Kidney capillary endothelial cell (primary cell): ENCODE results near the gene FBXL7.

Experiments
- DNase-seq: peaks from one replicate; pipeline ENCODE4 v3.0.0-alpha.2; 2018; ENCODE audit warnings: low spot score

Gene FBXL7

DNA sequence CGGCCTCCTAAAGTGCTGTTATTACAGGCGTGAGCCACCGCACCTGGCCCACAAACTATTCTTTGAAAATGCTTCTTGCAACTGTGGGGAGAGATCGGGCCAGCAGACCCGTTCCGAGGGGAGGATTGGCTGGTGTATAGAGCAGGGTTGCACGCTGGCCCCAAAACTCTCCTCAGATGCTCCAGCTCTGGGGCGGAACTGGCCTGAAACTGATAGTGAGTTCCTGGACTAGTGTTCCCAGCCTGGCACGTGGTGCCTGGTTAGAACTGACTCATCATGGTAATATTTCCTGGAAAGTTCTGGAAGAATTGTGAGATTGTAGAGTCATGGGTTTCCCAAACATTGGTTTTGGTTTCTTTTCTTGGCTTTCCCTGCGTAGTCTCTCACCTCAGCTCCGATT lies 120.5 kb downstream of the FBXL7 start:
- peak; percentile 63 for DNase-seq

DNA sequence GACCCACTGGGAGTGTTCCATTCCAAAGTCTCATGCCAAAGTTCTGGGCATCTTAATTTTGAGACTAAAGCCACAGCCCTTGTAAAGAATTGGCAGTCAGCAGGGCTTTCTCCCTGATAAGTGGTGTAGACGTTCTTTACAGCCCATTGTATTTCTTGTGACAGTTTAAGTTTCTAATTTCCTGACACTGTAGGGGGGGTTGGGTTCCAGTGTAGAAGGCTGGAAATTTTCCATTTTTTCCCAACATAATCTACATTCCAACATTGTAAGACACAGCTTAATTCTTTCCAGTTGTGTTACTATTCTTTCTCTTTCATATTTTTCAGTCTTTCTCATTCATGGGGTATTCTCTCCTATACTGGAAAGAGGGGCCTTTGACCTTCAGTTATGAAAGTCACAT lies 121.1 kb downstream of the FBXL7 start:
- no peak for DNase-seq

DNA sequence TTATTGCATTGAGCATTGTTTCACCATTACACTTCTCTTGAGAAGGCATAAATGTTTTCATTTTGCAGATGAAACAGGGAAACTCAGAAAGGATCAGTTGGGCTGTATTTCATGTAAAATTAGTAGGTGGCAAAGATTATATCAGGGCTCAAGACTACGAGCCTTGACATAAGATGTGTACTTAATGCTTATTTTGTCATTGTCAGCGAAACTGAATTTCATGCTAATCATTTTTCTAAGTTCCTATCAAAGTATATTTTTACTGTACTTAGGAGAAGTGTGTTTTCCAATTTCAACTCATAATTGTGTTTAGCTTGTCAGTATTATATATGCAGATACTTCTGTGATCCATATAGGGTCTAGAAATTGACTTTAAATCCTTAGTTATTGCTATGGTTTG lies 123.8 kb downstream of the FBXL7 start:
- no peak for DNase-seq

DNA sequence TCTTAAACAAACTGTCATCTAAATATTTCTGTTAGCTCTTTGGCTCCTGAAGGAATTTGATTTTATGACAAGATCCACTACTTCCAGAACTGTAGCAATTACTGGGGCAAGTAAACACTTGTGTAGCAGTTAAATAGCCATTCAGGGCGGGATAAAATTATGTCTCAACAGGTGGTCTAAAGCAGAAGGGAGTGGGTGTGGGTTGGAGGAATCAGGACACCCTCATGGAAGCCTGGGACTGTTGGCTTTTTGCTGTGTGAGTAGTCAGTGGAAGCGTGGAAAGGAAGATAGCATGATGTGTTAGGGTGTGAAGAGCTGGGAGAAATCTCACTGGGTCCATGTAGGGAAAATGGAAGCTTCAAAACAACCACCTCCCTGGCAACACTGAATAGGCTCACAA lies 127.1 kb downstream of the FBXL7 start:
- no peak for DNase-seq

DNA sequence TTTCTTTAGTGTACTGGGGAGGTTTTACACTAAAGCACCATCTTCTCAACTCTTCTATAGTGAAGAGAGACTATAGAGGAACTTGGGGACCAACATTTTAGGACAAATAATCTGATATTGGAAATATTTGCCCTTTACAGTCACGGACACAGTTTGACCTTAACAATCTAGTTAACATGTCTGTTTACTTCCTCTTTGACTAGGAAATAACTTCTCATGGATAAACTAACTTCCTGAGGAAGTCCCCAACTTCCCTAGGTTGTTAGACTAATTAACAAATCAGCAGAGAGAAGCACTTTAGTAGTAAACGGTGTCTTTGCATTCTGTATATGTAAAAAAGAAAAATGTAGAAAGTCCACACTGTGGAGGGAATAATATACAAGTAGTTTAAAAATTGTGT lies 127.7 kb downstream of the FBXL7 start:
- no peak for DNase-seq

DNA sequence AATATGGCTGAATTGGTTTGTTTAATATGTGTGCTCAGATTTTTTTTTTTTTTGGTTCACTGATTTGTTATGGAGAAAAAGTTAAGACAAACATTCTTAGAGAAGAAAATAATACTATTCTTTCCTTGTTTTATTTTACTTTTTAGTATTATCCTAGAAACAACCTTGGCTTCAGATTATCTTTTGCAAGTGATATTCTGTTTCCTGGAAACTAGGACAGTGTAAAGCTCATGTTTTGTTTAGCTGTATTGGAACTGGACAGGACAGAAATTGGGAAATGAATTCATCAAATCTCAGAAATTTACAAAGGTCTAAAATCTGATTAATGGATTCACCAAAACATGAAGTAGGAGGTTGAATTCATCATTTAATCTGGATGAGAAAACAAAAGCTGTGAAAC lies 130.5 kb downstream of the FBXL7 start:
- no peak for DNase-seq

DNA sequence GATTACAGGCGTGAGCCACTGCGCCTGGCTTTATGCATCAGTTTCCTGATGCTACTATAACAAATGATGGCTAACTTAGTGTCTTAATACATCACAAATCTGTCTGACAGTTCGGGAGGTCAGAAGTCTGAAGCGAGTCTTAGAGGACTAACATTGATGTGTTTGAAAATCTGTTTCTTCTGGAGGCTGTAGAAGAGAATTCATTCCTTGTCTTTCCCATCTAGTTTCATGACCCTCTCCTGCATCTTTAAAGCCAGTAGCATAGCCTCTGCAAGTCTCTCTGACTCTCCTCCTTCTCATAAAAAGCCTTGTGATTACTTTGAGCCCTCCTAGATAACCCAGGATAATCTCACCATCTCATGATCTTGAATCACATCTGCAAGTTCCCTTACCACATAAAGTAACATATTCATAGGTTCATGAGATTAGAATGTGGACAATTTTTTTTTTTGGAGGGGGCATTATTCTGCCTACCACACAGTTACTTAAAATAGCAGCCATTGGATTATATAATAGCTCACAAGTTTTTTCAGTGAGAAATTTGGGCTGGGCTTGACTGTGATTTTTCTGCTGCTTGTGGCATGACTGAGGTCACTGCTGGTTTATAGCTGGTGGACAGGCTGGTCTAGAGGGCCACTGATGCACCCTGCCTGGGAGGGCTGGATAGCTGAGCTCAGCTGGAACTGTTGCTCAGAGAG lies 134.8 kb downstream of the FBXL7 start:
- no peak for DNase-seq

DNA sequence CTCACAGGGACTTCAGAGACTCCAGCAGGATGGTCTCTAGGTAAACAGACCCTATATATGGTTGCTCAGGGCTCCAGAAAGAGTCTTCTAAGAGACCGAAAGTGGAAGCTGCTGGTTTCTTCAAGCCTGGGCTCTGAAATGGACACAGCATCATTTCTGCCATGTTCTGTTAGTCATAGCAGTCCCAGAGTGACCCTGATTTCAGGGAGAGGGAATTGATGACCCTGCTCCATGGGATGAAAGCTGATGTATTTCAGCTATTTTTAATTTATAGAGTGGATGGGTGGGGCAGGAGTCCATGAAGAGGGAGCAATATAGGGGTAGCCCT lies 135.3 kb downstream of the FBXL7 start:
- no peak for DNase-seq

DNA sequence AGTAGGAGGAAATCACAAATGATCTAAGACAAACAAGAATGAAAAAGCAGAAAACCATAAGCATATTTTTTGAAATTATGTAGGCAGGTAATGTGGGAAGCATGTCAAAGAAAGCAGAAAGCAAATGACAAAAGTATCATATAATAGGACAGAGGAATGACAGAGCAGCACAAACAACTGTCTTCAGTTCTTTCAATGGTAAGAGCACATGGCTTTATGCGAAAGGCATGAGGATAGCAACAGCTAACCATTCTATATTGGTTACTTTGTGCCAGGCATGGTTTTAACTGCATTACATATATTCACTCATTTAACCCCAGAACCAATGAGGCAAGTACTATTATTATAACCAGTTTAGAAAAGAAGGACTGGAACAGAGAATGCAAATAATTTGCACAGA lies 137.4 kb downstream of the FBXL7 start:
- DNase-seq, result no peak

DNA sequence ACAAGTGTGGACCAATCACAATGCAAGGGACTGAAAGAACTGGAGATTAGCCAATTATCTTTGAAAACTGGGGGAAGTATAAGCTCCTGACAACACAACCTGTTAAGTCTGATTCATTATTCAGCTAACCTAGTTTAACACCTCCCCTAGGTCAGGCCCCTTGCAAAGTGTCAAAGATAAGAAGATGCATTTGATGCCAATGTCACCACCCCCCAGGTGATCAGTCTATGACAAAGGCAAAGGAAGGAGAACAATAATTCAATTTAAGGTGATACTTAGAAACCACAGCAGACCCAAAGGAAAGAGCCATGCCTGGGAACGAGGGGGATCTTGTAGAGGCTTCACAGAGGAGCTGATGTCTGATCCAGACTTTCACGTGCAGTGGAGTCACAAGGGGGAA lies 137.9 kb downstream of the FBXL7 start:
- DNase-seq, result no peak

DNA sequence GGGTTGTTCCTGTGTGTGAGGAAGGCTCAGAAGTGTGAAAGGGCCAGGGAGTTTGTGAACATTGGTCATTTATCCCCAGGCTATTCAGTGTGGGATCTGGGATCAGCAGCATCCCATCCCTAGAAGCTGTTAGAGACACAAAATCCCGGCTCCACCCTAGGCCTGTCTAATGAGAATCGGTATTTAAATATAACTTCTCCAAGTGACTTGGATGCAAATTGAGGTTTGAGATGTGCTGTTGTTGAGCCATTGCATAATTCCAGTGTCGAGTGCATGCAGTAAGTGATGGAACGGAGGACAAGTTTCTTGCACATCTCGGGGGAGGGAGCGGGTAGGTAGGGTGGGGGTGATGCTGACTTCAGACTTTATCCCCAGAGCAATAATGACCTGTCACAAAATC lies 138.3 kb downstream of the FBXL7 start:
- no peak for DNase-seq

DNA sequence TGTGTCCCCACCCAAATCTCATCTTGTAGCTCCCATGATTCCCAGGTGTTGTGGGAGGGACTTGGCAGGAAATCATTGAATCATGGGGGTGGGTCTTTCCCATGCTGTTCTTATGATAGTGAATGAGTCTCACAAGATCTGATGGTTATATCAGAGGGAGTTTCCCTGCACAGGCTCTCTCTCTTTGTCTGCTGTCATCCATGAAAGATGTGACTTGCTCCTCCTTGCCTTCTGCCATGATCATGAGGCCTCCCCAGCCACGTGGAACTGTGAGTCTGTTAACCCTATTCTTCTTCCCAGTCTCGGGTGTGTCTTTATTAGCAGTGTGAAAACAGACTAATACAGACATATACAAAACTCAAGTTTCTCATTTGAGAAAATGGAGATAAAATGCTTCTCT lies 139.3 kb downstream of the FBXL7 start:
- no peak for DNase-seq

DNA sequence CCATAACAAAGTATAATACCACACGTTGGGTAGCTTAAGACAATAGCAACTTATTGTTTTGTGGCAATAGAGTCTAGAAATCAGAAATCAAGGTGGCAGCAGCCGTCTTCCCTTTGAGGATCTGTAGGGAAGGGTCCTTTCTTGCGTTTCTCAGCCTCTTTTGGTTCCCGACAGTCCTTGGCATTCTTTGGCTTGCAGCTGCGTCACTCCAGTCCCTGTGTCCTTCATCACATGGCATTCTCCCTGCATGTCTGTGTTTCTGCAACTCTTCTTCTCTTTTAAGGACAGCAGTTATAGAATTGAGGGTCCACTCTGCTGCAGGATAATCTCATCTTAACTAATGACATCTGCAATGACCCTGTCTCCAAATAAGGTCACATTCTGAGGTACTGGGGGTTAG lies 140.1 kb downstream of the FBXL7 start:
- no peak for DNase-seq

DNA sequence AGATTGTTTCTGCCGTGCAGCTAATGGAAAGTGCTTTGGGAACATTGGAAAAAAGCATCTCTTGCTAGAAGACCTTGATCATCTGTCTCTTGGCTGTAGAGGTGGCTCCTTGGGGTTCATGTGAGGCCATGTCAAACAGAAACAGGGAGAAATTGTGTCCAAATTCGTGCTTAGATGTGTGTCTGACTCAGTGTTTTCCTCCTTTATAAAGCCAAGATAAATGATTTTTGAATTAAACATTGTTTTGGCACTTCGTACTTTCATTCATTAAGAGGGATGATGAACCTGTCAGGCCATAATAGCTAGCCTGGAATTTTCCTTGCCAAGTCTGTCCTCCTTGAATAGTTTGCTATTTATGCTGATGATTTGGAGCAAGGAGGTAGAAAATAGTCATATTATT lies 143.8 kb downstream of the FBXL7 start:
- DNase-seq, result no peak

DNA sequence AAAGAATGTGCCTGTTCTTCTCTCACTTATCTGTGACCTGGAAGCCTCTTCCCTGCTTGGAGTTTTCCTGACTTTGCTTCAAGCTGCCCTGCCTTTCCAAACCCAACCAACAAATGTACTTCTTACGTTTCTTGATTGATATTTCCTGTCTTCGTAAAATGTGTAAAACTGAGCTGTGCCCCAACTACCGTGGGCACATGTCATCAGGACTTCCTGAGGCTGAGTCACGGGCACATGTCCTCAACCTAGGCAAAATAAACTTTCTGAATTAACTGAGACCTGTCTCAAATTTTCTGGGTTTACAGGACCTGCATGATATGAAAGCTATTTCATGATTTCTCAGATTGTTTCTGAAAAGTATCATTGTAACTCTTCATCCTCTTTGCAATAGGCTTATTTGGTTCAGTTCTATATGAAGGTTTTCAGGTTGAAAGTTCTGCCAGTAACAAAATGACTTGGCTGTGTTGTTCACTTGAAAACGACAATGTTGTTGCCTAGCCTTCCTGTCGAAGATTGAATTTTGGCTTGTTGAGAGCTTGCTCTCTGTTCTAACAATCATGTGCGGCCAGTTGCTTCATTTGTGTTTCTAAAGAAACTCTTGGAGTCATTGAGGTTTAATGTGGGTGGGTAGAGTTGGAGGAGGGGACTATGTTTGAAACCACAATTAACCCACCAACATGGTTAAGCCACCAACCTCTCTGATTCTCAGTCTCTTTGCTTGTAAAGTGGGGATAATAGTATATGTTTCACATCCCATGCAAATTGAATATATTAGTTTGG lies 145.6 kb downstream of the FBXL7 start:
- DNase-seq, result peak; percentile 60

DNA sequence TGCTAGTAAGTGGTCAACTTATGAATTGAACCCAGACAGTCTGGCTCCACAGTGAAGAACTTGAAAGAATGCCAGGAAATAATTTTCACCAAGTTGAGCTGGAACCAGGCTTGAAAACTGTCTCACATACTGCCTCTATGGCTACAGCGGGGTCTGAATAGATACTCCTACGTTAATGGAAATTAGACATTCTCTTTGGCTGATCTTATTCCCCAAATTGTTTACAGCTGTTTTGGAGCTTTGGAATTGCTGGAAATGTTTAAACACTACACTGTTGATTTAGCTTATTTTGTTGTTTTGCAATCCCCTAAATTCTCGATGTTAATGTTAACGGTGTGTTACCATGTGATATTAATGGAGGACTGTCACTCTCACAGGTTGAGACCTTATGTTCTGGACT lies 146.4 kb downstream of the FBXL7 start:
- DNase-seq, result no peak

DNA sequence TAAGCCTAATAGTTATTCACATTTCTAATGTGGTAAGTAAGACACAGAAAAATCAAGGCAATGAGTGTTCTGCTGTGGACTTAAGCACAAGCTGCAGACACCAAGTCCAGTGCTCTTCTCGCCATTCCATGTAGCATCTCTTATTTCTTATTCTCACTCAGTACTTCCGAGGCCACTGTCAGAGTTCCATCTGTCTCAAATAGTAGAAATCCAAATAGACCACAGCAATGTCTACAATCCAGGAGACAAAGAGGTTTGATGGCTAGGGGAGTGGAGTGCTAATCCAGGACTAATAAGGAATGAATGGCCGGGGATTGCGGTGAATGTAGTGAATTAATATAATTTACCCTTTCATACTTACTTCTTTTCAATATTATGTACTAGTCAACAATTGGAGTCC lies 147.3 kb downstream of the FBXL7 start:
- DNase-seq, result no peak

DNA sequence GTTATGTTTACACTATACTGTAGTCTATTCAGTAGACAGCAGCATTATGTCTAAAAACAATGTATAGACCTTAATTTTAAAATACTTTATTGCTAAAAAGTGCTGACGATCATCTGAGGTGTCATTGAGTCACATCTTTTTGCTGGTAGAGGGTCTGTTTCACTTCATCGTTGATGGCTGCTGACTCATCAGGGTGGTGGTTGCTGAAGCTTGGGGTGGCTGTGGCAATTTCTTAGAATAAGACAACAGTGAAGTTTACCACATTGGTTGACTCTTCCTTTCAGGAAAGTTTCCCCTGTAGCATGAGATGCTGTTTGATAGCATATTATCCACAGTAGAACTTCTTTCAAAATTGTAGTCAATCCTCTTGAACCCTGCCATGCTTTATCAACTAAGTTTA lies 150.3 kb downstream of the FBXL7 start:
- DNase-seq, result no peak

DNA sequence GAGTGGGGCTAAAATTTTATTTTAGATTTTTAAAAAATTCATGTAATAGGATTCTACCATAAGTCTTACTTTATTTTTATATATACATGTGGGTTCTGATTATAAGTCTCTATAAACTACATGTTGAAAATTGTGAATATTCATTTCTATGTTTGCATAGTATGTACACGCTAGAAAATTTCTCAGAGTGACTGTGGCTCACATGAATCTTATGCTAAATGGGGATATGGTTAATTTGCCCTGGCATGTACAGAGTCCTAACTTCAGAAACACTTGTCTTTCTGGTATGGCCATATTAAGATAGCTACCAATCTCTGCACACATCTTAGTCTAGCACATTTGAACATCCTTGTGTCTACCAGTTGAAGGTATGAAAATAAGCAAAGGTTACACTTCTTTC lies 154.8 kb downstream of the FBXL7 start:
- DNase-seq, result no peak

DNA sequence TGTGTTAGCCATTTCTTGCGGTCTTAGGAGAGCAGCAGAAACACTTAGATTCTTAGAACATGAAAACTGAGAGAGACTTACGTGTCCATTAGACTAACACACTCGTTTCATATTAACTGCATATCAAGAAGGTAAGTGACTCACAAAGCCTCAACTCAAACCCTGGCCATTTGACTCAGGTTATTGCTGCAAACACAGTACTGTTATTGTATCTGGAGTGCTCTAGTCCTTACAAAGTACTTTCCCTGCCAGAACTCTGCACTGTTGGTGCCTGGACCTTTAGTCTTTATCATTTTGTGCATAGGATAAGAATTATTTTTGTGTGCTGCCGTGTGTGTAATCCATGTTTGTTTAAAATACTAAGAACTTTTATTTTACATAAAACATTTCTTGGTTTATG lies 155.7 kb downstream of the FBXL7 start:
- DNase-seq, result no peak

DNA sequence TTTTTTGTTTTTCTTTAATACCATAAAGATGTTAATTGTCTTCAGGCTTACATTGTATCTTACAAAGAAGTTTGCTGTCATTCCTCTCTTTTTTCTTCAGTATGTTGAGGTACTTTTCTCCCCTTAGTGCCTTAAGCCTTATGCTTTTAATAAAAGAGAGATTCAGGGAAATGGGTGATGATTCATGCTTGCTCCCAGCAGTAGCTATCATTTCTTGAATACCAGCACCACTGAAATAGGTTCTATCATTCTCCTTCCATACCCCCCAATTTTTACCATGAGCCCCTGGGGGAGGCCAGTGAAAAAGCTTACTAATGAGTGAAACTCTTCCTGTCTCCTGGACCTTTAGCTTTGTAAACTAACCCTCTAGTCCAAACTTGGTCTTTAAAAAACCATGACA lies 165.0 kb downstream of the FBXL7 start:
- DNase-seq, result no peak

DNA sequence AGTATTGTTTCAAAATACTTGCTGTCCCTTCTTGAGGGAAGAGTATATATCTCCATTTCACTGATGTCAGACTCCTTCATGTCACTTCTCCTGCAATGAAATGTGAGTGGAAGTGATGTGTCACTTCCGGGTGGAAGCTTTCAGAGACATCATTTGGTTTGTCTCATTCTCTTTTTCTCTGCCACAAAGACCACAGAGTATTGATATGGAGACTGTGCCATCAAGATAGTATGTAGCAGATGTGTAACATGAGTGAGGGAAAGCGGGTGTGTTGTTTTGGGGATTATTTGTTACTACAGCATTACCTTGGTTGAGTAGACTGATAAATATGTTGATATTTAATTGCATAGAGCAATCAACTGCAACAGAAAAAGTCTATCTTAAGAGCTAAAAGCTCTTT lies 169.8 kb downstream of the FBXL7 start:
- DNase-seq, result no peak

DNA sequence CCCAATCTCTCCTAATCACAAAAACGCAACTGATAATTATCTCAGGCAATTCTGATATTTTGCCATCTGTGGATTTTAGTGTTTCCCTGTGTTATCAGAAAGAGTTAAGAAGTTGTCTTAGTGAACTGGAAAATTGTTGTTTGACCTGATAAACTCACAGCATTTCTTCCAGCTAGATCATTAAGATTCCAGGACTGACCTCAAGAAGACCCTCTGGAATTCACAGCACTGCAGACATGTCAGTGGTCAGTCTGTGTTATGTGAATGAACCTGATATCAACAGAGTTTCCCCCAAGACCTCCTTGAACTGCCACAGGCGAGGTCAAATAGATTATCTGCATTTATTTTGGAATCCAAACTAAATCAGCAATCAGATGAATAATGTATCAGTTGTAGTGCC lies 174.7 kb downstream of the FBXL7 start:
- DNase-seq, result no peak

DNA sequence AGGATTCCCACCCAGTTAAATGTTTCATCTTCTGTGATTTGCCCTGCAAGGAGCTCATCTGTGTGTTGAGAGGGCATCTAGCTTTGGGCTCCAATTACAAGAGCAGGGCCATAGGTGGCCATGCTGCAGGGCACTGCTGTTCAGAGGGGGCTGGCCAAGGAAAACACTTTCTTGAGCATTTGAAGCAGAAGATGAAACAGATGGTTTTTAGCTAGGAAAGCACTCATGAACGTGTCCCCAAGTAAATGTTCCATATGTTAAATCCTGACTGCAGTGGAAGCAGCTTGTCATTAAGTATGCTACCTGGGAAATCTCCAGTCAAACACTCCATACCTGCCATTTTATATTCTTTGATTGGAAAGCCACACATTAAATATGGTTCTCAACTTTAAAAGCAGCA lies 176.6 kb downstream of the FBXL7 start:
- no peak for DNase-seq
